ENCODE data around the gene TMEM175.

TMEM175 gene

DNA sequence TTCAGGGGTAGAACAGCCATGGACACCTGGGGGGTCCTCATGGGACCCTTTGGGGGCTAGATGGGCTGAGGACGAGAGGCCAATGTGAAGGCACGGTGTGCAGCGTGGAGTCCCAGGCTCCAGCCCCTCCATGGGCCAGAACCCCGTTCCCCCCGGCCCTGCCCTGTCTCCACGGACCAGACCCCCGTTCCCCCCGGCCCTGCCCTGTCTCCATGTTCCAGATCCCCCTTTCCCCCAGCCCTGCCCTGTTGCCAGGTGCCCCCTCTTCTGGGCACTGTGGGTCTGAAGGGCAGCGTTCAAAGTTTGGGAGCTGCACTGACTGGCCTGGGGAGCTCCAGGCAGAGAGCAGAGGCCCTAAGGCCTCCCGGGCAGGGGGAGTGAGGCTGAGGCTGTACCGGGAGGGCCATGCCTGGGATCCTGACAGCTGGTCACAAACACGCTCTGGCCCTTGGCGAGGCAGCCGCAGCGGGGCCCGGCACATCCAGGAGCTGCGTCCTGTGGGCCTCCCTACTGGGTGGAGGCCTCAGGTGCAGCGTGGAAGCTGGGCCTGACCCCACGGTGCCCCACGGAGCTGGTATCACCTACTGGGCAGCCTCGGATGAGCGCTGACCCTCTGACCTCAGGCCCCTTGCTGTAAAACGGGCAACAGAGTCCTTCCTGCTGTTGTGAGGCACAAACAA is 32.2 kb downstream of the TMEM175 start:
- H3K9me3 ChIP-seq (ENCODE audit: control insufficient read depth, low read length): no peaks in the 10 kb centered on the region
- no peaks in the 10 kb centered on the region for H3K27me3 ChIP-seq (replicated peaks; ENCODE audit: control insufficient read depth, insufficient read depth, low read length, poor library complexity, severe bottlenecking)
- no peak overlapping the region for H3K27ac ChIP-seq (ENCODE audit: insufficient read depth, low read length, poor library complexity, severe bottlenecking)
- H3K36me3 ChIP-seq (ENCODE audit: control insufficient read depth, insufficient read depth, low read length): peaks cover 7% of the 10 kb centered on the region
- peaks cover 4% of the 10 kb centered on the region for H3K4me1 ChIP-seq (ENCODE audit: control insufficient read depth, insufficient read depth, low read length, poor library complexity, severe bottlenecking)
- no peak for DNase-seq
- no peak overlapping the region for H3K4me3 ChIP-seq (ENCODE audit: insufficient read depth, low read depth, low read length, poor library complexity, severe bottlenecking)

DNA sequence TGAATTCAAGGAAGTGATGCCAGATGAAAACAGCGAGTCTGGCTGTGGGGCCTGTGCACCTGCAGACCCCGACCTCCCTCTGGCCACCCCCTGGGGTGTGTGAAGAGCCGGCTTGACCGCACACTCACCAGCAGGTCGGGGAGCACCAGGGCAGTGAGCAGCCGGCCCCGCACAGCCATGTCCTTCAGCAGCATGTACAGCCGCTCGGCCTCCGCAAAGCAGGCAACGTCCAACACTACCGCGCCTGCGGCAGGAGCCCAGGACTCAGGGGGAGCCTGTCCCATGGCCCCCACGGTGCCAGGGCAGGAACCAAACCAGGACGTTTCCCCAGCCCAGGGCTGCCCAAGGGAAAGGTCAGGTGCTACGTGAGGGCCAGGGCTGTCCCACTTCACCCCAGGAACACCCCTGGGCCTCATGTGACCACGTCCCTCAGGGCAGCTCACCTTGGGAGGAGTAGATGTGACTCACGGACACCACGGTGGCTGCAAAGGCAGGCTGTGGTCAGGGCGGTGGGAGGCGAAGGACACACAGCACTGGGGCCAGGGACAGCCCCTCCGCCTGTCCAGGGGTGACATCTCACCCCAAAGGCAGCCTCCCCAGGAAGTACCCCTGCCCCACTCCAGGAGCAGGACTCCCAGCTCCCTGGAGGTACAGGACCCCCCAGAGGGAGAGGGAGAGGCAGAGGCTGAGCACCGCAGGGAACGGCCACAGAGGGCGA is 32.9 kb downstream of the TMEM175 start:
- DNase-seq: no peak
- H3K27ac ChIP-seq (ENCODE audit: insufficient read depth, low read length, poor library complexity, severe bottlenecking): no peak overlapping the region
- no peaks in the 10 kb centered on the region for H3K27me3 ChIP-seq (replicated peaks; ENCODE audit: control insufficient read depth, insufficient read depth, low read length, poor library complexity, severe bottlenecking)
- H3K4me3 ChIP-seq (ENCODE audit: insufficient read depth, low read depth, low read length, poor library complexity, severe bottlenecking): no peak overlapping the region
- H3K36me3 ChIP-seq (ENCODE audit: control insufficient read depth, insufficient read depth, low read length): peaks cover 7% of the 10 kb centered on the region
- peaks cover 4% of the 10 kb centered on the region for H3K4me1 ChIP-seq (ENCODE audit: control insufficient read depth, insufficient read depth, low read length, poor library complexity, severe bottlenecking)
- H3K9me3 ChIP-seq (ENCODE audit: control insufficient read depth, low read length): no peaks in the 10 kb centered on the region

GRCh38 chr4:965766-966134 is 33.5 kb downstream of the TMEM175 start:
- no peaks in the 10 kb centered on the region for H3K9me3 ChIP-seq (ENCODE audit: control insufficient read depth, low read length)
- no peak overlapping the region for H3K4me3 ChIP-seq (ENCODE audit: insufficient read depth, low read depth, low read length, poor library complexity, severe bottlenecking)
- H3K4me1 ChIP-seq (ENCODE audit: control insufficient read depth, insufficient read depth, low read length, poor library complexity, severe bottlenecking): peaks cover 4% of the 10 kb centered on the region
- H3K27ac ChIP-seq (ENCODE audit: insufficient read depth, low read length, poor library complexity, severe bottlenecking): no peak overlapping the region
- H3K27me3 ChIP-seq (replicated peaks; ENCODE audit: control insufficient read depth, insufficient read depth, low read length, poor library complexity, severe bottlenecking): no peaks in the 10 kb centered on the region
- H3K36me3 ChIP-seq (ENCODE audit: control insufficient read depth, insufficient read depth, low read length): peaks cover 7% of the 10 kb centered on the region
- DNase-seq: no peak

DNA sequence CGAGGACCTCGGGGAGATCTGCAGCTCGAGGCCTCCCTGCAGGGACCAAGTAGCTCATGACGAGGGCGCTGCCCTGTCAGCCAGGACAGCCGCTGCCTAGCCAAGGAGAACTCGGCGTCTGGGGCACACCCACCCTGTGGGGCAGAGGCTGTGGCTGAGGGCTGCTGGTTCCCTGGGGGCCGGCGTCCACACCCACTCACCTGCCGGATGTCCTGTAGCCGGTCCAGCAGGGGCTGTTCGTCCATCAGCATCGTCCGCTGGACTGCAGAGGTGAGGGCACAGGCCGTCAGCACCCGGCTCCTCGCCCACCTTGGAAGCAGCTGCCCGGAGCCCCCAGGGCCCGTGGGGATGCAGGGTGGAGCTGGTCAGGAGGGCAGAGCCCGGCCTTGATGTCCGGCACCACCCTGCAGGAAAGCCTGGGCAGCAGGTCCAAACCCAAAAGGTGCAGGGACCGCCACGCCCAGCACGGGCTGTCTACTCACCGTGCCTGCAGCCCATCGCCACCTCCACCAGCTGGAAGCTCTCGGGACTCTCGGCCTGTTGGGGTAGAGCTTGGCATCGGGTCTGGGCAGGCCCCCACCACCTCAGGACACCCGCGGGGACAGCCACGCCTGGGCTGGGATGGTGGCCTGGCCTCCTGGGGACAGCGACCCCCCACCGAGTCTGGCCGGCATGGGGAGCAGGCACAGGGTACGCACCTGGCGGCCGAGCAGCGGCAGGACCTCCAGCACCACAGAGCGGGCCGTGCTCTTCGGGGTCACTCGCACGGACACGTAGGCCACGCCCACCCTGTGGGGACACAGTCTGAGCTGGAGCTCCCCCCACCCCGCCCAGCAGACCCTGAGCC is 34.2 kb downstream of the TMEM175 start:
- Histone ChIP-seq H3K4me1 (ENCODE audit: control insufficient read depth, insufficient read depth, low read length, poor library complexity, severe bottlenecking) (peaks cover 4% of the 10 kb centered on the region), H3K36me3 (ENCODE audit: control insufficient read depth, insufficient read depth, low read length) (peaks cover 7% of the 10 kb centered on the region), H3K27ac (ENCODE audit: insufficient read depth, low read length, poor library complexity, severe bottlenecking) (no peak overlapping the region), H3K4me3 (ENCODE audit: insufficient read depth, low read depth, low read length, poor library complexity, severe bottlenecking) (no peak overlapping the region), H3K9me3 (ENCODE audit: control insufficient read depth, low read length) (no peaks in the 10 kb centered on the region), H3K27me3 (replicated peaks; ENCODE audit: control insufficient read depth, insufficient read depth, low read length, poor library complexity, severe bottlenecking) (no peaks in the 10 kb centered on the region)
- no peak for DNase-seq

DNA sequence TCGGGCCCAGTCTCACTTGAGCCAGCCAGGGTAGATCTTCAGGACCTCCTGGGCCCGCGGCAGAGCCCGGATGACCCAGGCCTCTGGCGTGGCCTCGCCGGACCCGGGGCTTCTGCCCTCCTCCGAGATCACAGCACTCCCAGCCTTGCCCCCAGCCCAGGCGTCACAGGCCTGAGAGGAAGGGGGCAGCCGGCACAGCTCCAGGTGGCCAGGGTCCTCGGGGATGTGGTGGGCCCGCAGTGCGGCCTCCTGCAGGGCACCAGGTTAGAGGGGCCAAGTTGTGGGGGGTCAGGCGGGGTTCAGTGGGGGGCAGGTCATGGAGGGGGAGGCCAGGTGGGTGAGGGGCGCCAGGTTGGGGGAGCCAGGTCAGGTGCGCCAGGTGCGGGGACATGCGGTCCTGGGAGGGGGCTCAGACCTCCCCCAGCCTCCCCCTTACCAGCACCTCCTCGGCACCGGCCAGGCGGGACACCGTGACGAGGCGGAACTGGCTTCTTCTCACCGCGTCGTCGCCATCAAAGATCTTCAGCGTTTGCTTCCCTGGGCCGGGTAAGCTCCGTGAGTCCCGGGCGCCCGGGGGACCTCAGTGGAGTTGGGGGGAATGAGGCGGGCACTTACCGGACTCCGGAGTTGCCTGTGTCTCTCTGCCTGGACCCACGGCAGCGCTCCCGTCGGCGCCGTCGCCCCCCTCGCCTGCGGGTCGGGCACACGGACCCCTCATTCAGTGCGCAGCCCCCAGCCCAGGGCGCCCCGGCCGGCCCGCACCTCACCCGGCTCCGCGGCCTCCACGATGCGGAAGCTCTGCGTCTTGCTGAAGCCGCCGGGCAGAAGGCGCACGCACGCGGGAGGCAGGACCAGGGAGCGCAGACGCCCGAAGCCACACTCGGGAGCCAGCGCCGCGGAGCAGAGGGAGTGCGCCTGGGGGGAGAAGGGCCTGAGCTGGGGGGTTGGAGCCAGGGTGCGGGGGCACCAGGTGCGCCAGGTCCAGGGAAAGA is 35.1 kb downstream of the TMEM175 start:
- H3K4me3 ChIP-seq (ENCODE audit: insufficient read depth, low read depth, low read length, poor library complexity, severe bottlenecking): no peak overlapping the region

GRCh38 chr4:968221-968620 is 36.0 kb downstream of the TMEM175 start:
- Histone ChIP-seq H3K27ac (ENCODE audit: insufficient read depth, low read length, poor library complexity, severe bottlenecking) (no peak overlapping the region), H3K27me3 (replicated peaks; ENCODE audit: control insufficient read depth, insufficient read depth, low read length, poor library complexity, severe bottlenecking) (no peaks in the 10 kb centered on the region), H3K36me3 (ENCODE audit: control insufficient read depth, insufficient read depth, low read length) (peaks cover 7% of the 10 kb centered on the region), H3K4me1 (ENCODE audit: control insufficient read depth, insufficient read depth, low read length, poor library complexity, severe bottlenecking) (peaks cover 14% of the 10 kb centered on the region), H3K9me3 (ENCODE audit: control insufficient read depth, low read length) (no peaks in the 10 kb centered on the region), H3K4me3 (ENCODE audit: insufficient read depth, low read depth, low read length, poor library complexity, severe bottlenecking) (no peak overlapping the region)
- DNase-seq: no peak

More for the DNA sequence above, 35.1 kb downstream of the TMEM175 start:
- H3K9me3 ChIP-seq (ENCODE audit: control insufficient read depth, low read length): no peaks in the 10 kb centered on the region
- no peak overlapping the region for H3K27ac ChIP-seq (ENCODE audit: insufficient read depth, low read length, poor library complexity, severe bottlenecking)
- H3K27me3 ChIP-seq (replicated peaks; ENCODE audit: control insufficient read depth, insufficient read depth, low read length, poor library complexity, severe bottlenecking): no peaks in the 10 kb centered on the region
- peaks cover 7% of the 10 kb centered on the region for H3K36me3 ChIP-seq (ENCODE audit: control insufficient read depth, insufficient read depth, low read length)
- peaks cover 11% of the 10 kb centered on the region for H3K4me1 ChIP-seq (ENCODE audit: control insufficient read depth, insufficient read depth, low read length, poor library complexity, severe bottlenecking)
- no peak for DNase-seq

- no peak for DNase-seq
- H3K27me3 ChIP-seq (replicated peaks; ENCODE audit: control insufficient read depth, insufficient read depth, low read length, poor library complexity, severe bottlenecking): no peaks in the 10 kb centered on the region
- no peak overlapping the region for H3K4me3 ChIP-seq (ENCODE audit: insufficient read depth, low read depth, low read length, poor library complexity, severe bottlenecking)
- H3K27ac ChIP-seq (ENCODE audit: insufficient read depth, low read length, poor library complexity, severe bottlenecking): no peak overlapping the region
- peaks cover 7% of the 10 kb centered on the region for H3K36me3 ChIP-seq (ENCODE audit: control insufficient read depth, insufficient read depth, low read length)
- H3K9me3 ChIP-seq (ENCODE audit: control insufficient read depth, low read length): no peaks in the 10 kb centered on the region
- H3K4me1 ChIP-seq (ENCODE audit: control insufficient read depth, insufficient read depth, low read length, poor library complexity, severe bottlenecking): peaks cover 17% of the 10 kb centered on the region
Measured at GRCh38 chr4:968621-969394, 36.5 kb downstream of the TMEM175 start.

GRCh38 chr4:970046-970745 is 37.9 kb downstream of the TMEM175 start:
- no peaks in the 10 kb centered on the region for H3K27me3 ChIP-seq (replicated peaks; ENCODE audit: control insufficient read depth, insufficient read depth, low read length, poor library complexity, severe bottlenecking)
- no peak overlapping the region for H3K4me3 ChIP-seq (ENCODE audit: insufficient read depth, low read depth, low read length, poor library complexity, severe bottlenecking)
- no peak overlapping the region for H3K27ac ChIP-seq (ENCODE audit: insufficient read depth, low read length, poor library complexity, severe bottlenecking)
- DNase-seq: no peak
- H3K9me3 ChIP-seq (ENCODE audit: control insufficient read depth, low read length): no peaks in the 10 kb centered on the region
- peaks cover 7% of the 10 kb centered on the region for H3K36me3 ChIP-seq (ENCODE audit: control insufficient read depth, insufficient read depth, low read length)
- peaks cover 18% of the 10 kb centered on the region for H3K4me1 ChIP-seq (ENCODE audit: control insufficient read depth, insufficient read depth, low read length, poor library complexity, severe bottlenecking)
